HUDEP-2 (cell line): Measurements from ENCODE around the gene CD247.

Experiments used
- DNase-seq, 76 experiments: peaks; one replicate each; lab custom pipeline; 2025; ENCODE audit not compliant: unreplicated experiment in 76 of 76; lab: John Stamatoyannopoulos, UW

Gene CD247

DNA sequence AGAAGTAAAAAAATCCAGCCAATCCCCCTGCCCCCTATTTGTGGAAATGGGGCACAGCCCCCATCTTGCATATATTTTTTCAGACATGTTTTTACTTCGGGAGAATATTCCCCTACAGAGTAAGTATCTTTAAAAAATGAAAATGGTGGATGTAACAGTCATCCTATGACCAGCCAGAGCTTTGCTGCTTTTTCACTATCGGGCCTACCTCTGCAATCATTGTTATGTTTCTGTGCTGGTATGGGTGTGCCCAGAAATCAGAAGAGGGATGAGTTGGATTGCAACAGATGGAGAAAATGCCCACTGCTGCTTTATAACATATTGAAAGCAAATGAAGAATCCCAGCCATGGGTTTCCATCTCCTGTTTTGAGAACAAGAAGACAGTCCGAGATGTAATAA, 2.9 kb downstream of the CD247 start:
- DNase-seq, result no peak

DNA sequence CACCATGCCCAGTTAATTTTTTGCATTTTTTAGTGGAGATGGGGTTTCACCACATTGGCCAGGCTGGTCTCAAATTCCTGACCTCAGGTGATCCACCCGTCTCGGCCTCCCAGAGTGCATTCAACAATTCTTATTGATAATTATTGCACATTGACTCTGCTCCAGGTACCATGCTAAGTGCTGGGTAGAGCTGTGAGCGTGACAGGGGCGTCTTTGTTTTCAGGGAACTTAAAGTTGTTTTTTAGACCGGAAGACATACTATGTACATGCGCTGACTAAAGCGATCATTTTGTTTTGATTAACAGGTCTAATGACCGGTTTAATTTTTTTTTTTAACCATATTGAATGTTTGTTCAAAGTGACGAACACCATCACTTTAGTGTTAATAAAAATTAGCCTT, 4.0 kb downstream of the CD247 start:
- DNase-seq, result no peak

DNA sequence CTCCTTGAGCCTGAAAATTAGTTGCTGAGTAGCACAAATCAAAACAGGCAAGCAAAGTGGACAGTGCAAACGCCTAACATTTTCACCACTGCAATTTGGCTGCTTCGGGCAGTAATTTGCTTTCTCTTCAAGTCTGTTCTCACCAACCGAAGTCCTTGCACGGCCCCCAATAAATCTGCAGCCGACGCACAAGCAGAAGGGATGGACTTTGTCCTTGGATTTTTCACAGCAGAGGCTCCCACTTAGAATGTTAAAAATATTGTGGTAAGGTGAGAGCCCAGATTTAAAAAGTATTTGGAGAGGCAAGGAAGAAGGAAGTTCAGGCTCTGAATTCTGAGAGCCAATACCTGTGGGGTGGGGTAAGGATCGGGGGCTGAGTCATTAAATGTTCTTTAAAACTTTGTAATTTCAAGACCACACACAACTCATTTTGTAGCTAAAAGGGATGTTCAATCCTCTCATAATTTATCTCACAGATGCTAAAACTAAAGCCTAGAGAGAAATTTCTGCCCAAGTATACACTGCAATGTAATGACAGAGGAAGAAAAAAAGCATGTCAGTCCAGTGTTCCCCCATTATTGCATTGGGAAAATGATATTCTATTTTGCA, 6.2 kb downstream of the CD247 start:
- no peak for DNase-seq

DNA sequence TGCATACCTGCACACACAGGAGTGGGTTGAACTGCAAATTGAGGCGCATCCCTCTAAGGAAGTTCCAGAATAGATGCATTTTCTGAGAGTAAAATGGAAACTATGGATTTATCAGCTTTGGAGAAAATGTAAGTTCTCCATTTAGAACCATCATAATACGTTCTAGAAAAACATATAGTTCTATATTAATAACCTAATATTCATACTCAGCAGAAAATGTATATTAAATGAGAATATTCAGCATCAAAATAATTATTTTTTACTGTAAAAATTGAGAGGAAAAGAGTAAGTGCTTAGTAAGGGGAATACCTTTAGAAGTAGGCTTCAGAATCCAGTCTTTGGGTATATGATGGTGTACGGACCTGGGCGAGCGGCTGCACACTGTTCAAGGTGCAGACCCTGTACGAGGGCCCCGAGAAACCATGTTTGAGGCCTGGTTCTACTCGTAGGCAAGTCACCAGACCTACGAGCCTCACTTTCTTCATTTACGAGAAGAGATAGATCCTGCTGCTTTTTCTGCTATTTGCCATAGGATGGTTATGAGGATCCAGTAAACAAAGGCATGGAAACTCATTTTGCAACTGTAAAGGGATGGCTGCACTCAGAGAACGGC, 6.8 kb downstream of the CD247 start:
- DNase-seq, result no peak

DNA sequence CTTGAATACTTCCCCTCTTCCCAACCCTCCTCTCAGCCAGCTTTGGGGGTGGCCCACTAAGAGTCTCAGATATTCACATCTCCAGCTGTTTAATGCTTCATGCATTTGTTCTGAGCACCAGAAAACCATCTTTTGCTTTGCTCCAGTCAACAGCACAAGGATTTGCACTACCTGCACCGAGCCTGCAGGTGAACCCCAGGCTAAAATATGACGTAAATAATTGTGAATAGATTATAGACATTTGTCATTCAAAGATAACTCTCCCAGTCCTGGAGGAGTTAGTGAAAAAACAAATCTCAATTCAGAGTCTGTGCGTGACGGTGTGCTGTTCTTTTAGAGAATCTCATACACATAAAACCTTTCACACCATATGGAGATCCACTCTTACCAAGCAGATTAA, 7.4 kb downstream of the CD247 start:
- DNase-seq, result no peak

DNA sequence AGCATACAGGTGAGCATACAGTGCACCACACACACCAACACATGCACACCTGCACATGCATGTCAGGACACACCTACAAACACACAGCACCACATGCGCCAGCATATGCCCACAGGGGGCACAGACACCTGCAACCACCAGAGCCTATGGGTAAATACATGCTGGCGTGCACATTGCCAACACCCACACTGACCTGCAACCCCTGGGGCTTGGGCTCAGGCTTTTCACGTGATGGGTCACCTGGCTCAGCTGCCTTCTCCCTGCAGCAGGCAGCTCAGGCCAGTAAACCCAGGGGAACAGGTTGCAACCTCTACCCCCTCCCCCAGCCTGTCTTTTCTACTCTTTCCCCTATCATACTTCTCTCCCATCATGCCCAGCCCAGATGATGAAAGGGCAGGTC, 8.1 kb downstream of the CD247 start:
- no peak for DNase-seq

DNA sequence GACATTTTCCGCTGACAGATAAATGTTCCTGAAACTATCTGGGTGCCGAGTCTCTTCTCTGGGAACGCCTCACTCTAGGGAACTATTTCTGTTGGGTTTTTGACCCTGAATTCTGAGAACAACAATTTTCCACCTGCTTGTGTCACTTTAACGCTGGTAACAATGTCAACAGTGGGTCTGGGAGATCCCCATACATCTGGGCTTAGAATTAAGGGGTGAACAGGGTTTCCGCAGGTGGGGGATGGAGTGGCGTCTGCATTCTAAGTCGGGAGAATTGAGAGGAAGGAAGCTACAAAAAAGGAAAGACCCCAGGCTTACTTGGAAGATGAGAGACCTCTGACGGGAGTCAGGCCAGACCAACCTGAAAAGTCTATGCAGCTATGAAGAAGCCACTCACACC, 8.7 kb downstream of the CD247 start:
- DNase-seq, result no peak

DNA sequence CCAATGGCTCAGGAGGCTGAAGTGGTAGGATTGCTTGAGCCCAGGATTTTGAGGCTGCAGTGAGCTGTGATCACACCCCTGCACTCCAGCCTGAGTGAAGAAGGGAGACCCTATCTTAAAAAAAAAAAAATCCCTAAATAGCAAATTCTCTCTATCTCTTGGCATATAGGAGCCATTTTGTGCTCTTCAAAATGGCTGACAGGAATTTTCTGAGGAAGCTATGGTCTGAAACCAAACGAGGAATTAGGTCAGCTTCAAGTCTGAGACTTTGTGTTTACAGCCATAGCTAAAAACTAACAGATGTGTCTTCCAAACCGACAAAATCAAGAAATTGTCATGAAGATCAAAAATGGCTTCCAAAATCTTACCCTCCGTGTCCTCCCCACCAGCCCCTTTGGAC, 10.6 kb downstream of the CD247 start:
- no peak for DNase-seq

DNA sequence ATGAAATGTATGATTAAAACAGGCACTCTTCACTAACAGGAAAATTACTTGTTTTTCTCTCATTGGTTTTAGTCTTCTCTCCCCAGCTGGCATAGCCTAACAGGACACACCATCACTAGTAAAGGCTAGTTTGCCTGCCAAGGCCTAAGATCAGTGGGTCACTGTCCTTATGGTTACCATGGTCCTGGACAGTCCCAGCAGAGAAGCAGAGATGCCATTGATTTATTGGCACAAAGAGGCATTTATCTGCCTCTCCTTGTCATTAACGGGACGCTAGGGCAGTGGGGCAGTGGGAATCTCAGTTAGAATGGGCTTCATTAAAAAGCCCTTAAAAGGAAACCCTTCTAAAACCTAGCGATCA, 13.9 kb downstream of the CD247 start:
- DNase-seq, result no peak

DNA sequence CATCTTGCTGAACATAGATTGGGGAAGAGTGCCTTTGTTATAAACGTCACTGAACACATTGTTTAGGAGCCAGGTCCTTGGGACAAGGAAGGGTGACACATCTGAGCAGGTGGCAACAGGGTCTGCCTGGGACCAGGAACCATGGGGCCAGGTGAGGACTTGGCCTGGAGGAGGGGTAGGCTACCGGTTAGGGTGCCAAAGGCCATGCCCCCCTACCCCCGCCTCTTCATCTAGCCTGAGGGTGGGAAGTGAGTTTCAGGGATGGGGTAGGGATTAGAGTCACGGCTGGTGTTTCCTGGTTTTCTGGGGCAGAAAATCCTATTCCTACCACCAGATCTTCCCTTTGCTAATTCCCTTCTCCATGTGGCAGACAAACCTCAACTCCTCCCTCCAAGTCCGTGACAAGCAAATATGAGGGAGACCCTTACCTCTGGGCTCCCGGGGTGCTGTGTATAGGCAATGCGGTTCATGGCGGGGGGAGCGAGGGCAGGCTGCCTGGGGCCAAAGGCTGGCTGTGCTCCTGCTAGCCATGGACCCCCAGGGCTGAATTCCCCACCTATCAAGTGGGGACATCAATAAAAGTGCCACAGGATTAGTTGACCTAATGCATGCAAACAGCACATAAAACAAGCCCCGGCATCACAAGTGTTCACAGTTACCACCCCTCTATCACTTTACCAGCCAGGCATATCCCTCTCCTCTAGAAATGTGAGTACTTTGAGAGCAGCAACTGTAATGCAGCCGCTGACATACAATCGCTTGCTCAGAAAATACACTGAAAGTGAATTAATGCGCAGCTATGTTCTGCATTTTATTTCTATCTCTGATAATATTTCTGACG, 14.5 kb downstream of the CD247 start:
- DNase-seq, result no peak

DNA sequence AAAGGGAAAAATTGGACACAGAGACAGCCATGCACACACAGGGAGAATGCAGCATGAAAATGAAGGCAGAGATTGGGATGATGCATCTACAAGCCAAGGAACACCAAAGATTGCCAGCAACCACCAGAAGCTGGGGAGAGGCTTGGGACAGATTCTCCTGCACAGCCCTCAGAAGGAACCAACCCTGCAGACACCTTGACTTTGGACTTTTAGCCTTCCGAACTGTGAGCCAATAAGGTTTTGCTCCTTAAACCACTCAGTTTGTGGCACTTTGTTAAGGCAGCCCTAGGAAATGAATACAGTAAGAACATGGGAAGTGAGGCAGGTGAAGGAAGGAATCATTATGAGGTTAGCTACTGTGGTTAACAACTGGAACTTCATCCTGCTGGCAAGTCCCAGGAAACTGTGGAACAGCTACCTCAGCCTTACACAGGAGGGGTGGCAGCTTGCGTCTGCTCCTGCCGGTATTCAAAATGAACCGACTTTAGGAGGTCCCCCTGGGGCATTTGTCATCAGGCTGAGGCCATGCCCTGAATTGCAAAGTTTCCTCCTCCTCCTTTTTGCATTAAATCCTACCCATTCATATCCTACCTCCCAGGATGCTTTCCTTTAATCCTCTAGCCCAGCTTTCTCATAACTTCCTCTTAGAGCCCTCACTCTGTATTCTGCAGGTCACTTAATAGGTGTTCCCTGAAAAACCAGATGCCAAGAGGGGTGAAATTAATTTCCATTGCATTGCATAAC, 15.4 kb downstream of the CD247 start:
- DNase-seq, result no peak

DNA sequence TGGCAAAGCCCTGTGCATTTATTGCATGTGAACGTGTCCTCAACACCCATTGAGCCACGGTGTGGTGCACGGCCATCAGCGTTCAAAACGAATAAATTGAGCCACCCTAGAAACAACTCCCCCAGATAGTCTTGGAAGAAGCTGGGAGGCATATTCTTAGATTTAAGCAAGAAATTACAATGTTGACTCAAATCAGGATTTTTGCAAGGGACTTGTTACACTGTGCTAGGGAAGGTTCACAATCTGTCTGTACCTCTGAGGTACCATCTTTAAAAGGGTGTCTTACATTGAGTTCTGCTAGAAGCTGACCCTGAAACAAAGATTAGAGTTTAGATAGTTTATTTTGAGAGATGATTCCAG, 16.2 kb downstream of the CD247 start:
- no peak for DNase-seq

DNA sequence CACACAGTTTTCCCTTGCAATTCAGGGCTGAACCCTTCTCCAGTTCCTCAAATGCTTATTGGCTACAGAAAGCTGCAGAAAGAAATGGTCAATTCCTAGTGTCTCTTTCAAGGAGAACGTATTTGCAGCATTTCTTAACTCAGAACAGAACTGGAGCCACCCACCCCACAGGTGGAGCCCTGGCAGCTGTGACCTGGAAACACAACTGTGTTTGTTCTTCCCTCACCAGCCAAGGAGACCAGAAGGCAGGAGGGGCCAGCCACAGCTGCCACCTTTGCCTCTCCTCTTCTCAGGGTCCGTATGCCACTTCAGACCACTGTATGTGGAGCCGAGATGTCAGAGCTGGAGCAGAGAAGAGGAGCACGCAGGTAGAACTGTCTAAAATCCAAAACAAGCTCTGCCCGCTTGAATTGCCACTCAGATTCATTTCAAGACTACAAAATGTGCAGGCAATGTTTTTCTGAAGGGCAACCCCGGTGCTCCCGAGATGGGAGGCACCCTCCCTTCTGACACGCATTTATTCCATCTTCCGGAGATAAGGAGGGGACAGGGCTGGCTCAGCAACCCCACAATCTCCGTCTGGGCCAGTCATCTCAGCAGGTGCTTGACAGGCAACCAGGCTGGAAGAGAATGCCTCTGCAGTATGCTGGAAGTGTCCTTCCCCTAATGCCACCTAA, 16.7 kb downstream of the CD247 start:
- peak in 1 of 76 experiments; percentile 8 for DNase-seq

DNA sequence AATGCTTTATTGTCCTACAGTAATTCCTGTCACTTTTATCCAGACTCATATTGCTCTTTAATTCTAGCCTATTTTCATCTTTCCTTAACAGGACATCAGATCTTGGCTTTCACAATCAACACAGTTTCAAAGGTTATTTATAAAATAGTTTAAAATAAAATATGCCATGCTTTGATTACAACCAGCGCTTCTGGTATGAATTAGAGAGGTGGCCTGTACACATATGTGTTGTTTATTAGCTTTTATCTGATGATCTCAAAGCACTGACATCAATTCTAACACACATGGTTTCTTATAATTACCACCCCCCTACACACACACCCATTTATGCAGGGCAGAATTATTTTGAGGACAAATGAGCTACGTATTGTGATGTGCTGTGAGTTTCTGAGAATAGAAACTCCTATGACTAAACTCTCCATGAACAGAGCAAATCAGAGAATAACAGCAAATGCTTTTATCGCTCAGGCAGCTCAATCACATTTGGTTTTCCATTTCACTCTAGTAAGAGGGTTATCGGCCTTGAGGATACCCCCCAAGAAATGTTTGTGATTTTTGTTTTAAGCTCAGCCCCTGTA, 18.0 kb downstream of the CD247 start:
- DNase-seq, result no peak

DNA sequence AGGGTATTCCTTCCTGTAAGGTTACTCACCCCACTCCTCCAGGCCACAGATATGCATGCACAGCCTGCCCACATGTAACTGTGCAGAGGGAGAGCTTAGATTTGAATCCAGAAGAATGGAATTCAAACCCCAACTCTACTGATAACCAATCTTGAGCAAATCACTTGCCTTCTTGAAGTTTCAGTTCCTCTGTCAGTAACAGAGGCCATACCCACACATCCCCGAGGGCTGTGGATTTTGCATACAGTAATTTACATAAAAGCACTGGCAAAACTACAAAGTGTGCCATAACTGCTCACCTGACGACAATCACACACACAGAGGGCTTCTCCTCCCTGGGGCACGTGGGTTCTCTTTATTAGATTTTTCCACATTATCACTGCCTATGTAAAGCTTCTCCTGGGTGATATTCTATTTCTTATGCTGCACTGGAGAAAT, 18.6 kb downstream of the CD247 start:
- DNase-seq, result no peak

DNA sequence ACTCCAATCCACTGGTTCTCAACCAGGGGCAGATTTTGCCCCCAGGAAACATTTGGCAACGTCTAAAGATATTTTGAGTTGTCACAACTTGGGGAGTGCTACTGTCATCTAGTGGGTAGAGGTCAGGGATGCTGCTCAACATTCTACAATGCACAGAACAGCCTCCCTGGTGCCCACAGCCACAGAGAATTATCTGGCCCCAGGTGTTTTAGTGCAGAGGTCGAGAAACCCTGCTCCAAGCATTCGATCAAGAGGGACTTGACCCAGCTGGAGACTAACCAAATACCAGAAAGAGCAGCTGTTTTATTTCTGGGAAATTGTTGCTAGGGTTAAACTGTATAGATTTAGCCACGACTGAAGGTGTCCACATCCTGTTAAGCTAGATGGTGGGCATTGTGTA, 19.2 kb downstream of the CD247 start:
- no peak for DNase-seq

DNA sequence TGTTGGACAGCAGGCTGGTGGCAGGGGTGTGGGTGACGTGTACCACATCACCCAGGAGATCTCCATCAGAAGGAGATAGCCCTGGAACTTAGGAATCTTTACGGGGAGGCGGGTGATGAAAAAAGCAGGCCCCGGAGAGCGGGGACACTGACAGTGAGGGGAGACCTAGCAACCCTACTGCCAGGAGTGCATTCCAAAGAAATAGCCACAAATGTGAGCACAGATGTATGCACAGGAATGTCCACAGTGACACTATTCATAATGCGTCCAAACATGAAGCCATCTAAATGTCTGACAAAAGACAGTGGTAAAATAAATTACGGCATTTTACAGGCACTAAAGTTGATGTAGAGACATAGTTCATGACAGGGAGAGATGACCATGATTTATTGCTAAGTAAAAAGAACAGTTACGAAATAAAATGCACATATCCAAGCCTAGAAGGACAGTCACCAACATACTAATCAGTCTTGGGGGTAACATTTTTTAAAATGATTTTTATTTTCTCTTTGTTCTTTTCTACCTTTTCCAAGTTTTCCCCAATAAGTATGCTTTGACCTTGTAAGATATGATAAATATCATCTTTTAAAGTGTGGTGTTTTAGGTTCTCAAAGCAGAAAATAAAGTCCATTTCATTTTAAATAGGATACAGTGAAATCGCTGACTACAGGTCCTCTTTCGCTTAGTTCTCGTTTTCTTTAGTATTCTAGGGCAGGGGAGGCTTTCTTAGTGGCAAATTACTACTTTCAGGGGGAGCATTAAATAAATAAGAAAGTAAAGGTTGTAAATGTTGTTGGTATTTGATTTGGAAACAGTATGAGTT, 21.3 kb downstream of the CD247 start:
- no peak for DNase-seq

DNA sequence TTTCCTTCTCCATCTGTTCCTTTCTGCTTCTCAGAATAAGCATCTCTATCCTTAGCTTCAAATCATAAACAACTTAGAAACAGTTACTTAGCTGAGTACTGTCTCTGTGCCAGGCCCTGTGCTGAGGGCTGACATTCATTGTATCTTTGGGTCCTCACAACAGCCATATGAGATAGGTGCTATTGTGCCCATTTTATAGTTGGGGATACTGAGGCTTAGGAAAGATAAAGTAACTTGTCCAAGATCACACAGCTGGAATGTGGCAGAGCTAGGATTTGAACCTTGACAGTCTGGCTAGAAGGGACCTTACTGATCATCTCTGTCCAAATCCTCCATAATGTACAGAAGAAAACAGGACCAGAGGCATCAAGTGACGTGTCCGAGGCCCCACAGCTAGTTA, 25.0 kb downstream of the CD247 start:
- no peak for DNase-seq

DNA sequence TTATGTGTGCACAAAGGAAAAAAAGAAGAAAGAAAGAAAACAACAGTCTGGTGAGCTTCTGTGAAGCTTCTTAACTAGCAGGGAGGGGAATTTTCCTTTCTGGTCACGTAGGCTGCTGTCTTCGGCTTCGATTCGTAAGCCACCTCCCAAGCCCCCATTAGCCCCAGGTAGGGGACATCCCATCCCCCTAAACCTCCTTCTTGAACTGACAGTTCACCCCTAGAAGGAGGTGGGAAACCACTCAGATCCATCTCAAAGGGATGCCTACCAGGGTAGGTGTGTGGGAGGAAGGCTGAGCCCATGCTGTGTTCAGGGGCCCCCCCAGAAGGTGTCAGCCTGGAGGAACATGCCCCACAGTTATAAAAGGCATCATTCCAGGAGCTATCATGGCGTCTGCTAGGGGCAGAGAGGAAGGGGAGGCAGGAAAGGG, 25.8 kb downstream of the CD247 start:
- no peak for DNase-seq
